Measurements from ENCODE around the gene THADA. TPM values are rescaled to one million over a fixed set of nuclear protein-coding genes. Genes with fewer than 3 reads are reported as not detected.
A peak's percentile ranks its signal among the peaks of the same experiment; 100 is the strongest.

THADA gene
- total RNA-seq, 1 donor from 2014 or later = 50.6 TPM

DNA sequence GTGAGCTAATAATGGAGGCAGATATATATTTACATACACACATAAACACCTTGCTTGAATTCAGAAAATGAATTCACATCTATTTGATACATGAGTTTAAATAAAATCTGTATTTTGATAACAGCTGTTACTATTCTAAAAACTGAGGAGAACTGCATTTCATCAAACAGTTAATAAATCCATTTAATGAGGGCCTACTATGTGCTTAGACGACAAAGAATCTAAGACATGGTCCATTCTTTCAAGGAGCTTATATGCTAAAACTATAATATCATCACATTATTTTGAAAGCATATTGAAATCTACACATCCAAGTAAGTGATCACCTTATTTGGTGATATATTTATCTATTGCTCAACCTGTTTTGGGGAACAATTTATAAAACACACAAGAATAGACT lies 278.6 kb downstream of the THADA start:
- Histone ChIP-seq H3K36me3 (ENCODE audit: control insufficient read depth in 3 of 3, insufficient read depth in 3 of 3, low read length in 3 of 3) (peaks cover 0 to 3% (median 0%) of the 10 kb centered on the region in 3 donors), H3K9ac (ENCODE audit: low read depth in 1 of 3, low read length in 3 of 3) (no peak overlapping the region), H3K27me3 (ENCODE audit: control insufficient read depth in 3 of 3, insufficient read depth in 3 of 3, low read length in 3 of 3) (no peaks in the 10 kb centered on the region), H3K9me3 (ENCODE audit: control insufficient read depth in 3 of 3, low read length in 3 of 3) (no peaks in the 10 kb centered on the region), H3K27ac (ENCODE audit: low read depth, low read length) (no peak overlapping the region), H3K4me3 (ENCODE audit: low read length in 3 of 3) (no peak overlapping the region), H3K4me1 (ENCODE audit: control insufficient read depth in 3 of 3, insufficient read depth in 3 of 3, low read length in 3 of 3) (peaks cover 9 to 16% (median 14%) of the 10 kb centered on the region in 3 donors)

DNA sequence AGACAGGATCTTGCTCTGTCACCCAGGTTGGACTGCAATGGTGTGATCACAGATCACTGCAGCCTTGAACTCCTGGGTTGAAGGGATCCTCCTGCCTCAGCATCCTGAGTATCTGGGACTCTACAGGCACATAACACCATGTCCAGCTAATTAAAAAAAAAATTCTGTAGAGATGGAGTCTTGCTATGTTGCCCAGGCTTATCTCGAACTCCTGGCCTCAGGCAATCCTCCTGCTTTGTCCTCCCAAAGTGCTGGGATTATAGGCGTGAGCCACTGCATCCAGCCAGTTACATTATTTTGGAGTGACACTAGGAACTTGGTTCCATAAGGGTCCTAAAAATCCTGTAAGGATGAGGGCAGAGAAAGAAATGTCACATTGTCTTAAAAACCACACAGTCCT lies 280.4 kb downstream of the THADA start:
- H3K9ac ChIP-seq (ENCODE audit: low read depth in 1 of 3, low read length in 3 of 3) = no peak overlapping the region
- no peak overlapping the region for H3K27ac ChIP-seq (ENCODE audit: low read depth, low read length)
- H3K9me3 ChIP-seq (ENCODE audit: control insufficient read depth in 3 of 3, low read length in 3 of 3) = no peaks in the 10 kb centered on the region
- no peaks in the 10 kb centered on the region for H3K27me3 ChIP-seq (ENCODE audit: control insufficient read depth in 3 of 3, insufficient read depth in 3 of 3, low read length in 3 of 3)
- no peak overlapping the region for H3K4me3 ChIP-seq (ENCODE audit: low read length in 3 of 3)
- peaks cover 0 to 3% (median 0%) of the 10 kb centered on the region in 3 donors for H3K36me3 ChIP-seq (ENCODE audit: control insufficient read depth in 3 of 3, insufficient read depth in 3 of 3, low read length in 3 of 3)
- H3K4me1 ChIP-seq (ENCODE audit: control insufficient read depth in 3 of 3, insufficient read depth in 3 of 3, low read length in 3 of 3) = peaks cover 9 to 18% (median 14%) of the 10 kb centered on the region in 3 donors

DNA sequence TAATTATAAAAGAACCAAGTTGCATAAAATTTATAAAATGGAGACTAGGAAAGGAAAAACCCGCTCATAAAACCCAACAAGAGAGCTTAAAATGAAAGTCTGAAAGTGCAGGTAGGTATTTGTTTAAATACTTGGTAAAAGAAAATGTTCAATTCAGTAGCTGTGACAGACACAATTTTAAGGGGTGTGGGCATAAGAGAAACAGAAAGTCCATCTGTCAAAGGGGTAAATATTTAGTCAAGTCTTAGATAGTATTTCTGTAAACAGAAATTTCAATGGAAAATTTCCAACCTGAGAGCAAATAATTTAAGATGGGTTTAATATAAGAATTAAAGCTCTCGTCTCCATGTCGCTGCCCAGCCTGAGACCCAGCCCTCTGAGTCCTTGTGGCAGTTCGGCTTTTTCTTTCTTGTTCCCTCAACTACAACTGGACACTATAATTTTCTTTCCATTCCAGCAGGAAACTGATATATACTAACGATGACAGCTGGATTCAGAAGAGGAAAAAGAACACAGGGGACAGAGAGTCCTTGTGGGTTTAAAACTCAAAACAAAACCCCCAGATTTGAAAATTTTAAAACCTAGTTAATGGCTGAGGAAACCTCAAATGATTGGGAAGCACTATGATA lies 281.4 kb downstream of the THADA start:
- no peak overlapping the region for H3K27ac ChIP-seq (ENCODE audit: low read depth, low read length)
- H3K36me3 ChIP-seq (ENCODE audit: control insufficient read depth in 3 of 3, insufficient read depth in 3 of 3, low read length in 3 of 3) = peaks cover 0 to 3% (median 0%) of the 10 kb centered on the region in 3 donors
- H3K9ac ChIP-seq (ENCODE audit: low read depth in 1 of 3, low read length in 3 of 3) = peak overlapping the region in 1 of 3 donors; percentile 5
- H3K27me3 ChIP-seq (ENCODE audit: control insufficient read depth in 3 of 3, insufficient read depth in 3 of 3, low read length in 3 of 3) = no peaks in the 10 kb centered on the region
- peaks cover 9 to 18% (median 14%) of the 10 kb centered on the region in 3 donors for H3K4me1 ChIP-seq (ENCODE audit: control insufficient read depth in 3 of 3, insufficient read depth in 3 of 3, low read length in 3 of 3)
- no peaks in the 10 kb centered on the region for H3K9me3 ChIP-seq (ENCODE audit: control insufficient read depth in 3 of 3, low read length in 3 of 3)
- no peak overlapping the region for H3K4me3 ChIP-seq (ENCODE audit: low read length in 3 of 3)

DNA sequence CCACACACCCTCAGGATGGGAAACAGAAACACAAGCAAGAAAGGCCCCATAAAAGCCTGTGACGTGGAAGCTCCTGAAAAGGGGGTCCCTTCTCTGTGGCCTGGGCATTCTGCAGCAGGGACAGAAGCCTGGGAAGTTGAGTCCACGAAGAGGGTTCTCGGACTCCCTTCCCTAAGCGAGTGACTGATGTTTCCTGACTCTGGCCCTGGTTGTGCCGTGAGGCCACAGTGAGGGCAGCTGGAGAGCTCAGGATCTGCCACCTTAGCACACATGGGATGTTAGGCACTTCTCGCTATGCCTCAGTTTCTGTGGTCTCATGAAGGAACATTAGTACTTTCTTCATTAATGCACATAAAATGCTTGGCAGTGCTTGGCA lies 282.2 kb downstream of the THADA start:
- Histone ChIP-seq H3K9ac (ENCODE audit: low read depth in 1 of 3, low read length in 3 of 3) (no peak overlapping the region), H3K9me3 (ENCODE audit: control insufficient read depth in 3 of 3, low read length in 3 of 3) (no peaks in the 10 kb centered on the region)

DNA sequence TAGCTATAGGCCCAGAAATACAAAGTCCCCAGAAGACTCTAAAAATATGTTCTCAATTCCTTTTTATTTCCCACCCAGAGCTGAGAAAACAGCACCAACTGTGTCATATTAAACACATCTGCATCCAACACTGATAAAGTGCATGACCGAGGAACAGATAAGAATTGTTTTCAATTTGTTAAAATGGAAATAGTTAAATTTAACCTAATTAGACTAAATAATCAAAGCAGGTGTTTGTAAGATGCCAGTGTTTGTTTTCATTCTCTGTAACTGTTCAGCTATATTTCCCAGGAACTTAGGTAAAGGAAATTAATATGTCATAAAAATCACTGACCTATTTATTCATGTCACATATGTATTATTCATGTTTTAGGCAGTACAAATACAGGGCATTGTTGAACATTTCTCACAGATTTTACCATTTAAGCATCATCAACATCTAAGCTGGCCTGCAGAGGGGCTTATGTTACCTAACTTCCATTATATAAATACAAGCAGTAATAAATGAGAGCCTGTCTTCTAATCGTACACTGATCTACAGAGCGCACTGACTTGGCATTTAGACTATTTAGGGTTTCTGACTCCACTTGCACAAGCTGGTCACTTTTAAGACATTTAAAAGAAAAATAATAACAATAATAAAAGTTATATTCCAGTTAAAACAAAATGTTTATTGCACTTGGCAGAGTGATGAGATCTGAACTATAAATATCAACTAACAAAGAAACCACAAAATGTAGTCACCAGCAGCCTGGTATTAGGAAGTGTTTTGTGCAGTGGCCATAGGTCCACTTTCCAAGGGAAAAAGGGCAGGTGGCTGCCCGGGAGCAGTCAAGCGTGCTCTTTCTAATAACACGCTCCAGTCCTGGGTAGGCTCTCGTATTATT lies 282.8 kb downstream of the THADA start:
- Histone ChIP-seq H3K36me3 (ENCODE audit: control insufficient read depth in 3 of 3, insufficient read depth in 3 of 3, low read length in 3 of 3) (no peaks in the 10 kb centered on the region), H3K27me3 (ENCODE audit: control insufficient read depth in 3 of 3, insufficient read depth in 3 of 3, low read length in 3 of 3) (no peaks in the 10 kb centered on the region), H3K4me1 (ENCODE audit: control insufficient read depth in 3 of 3, insufficient read depth in 3 of 3, low read length in 3 of 3) (peaks cover 9 to 18% (median 14%) of the 10 kb centered on the region in 3 donors), H3K9me3 (ENCODE audit: control insufficient read depth in 3 of 3, low read length in 3 of 3) (no peaks in the 10 kb centered on the region), H3K27ac (ENCODE audit: low read depth, low read length) (peak overlapping the region; percentile 48), H3K9ac (ENCODE audit: low read depth in 1 of 3, low read length in 3 of 3) (no peak overlapping the region), H3K4me3 (ENCODE audit: low read length in 3 of 3) (peak overlapping the region in 1 of 3 donors; percentile 25)

More for the DNA sequence above, 282.2 kb downstream of the THADA start:
- H3K27me3 ChIP-seq (ENCODE audit: control insufficient read depth in 3 of 3, insufficient read depth in 3 of 3, low read length in 3 of 3) = no peaks in the 10 kb centered on the region
- peak overlapping the region; percentile 48 for H3K27ac ChIP-seq (ENCODE audit: low read depth, low read length)
- peaks cover 9 to 18% (median 14%) of the 10 kb centered on the region in 3 donors for H3K4me1 ChIP-seq (ENCODE audit: control insufficient read depth in 3 of 3, insufficient read depth in 3 of 3, low read length in 3 of 3)
- H3K4me3 ChIP-seq (ENCODE audit: low read length in 3 of 3) = peak overlapping the region in 1 of 3 donors; percentile 25
- no peaks in the 10 kb centered on the region for H3K36me3 ChIP-seq (ENCODE audit: control insufficient read depth in 3 of 3, insufficient read depth in 3 of 3, low read length in 3 of 3)

DNA sequence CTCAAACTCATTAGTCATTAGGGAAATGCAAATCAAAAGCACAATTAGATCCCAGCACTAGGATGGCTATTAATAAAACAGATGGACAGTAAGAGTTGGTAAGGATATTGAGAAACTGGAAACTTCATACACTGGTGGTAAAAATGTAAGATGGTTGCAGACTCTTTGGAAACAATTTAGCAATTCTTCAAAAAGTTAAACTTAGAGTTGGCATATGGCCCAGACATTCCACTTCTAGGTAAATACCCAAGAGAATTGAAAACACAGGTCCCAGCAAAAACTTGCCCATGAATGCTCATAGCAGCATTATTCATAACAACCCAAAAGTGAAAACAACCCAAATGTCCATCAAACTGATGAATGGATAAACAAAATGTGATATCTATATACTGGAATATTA lies 284.6 kb downstream of the THADA start:
- Histone ChIP-seq H3K4me1 (ENCODE audit: control insufficient read depth in 3 of 3, insufficient read depth in 3 of 3, low read length in 3 of 3) (peaks cover 13 to 26% (median 15%) of the 10 kb centered on the region in 3 donors), H3K9ac (ENCODE audit: low read depth in 1 of 3, low read length in 3 of 3) (no peak overlapping the region), H3K27ac (ENCODE audit: low read depth, low read length) (peak overlapping the region; percentile 48), H3K9me3 (ENCODE audit: control insufficient read depth in 3 of 3, low read length in 3 of 3) (no peaks in the 10 kb centered on the region), H3K4me3 (ENCODE audit: low read length in 3 of 3) (no peak overlapping the region), H3K27me3 (ENCODE audit: control insufficient read depth in 3 of 3, insufficient read depth in 3 of 3, low read length in 3 of 3) (no peaks in the 10 kb centered on the region), H3K36me3 (ENCODE audit: control insufficient read depth in 3 of 3, insufficient read depth in 3 of 3, low read length in 3 of 3) (no peaks in the 10 kb centered on the region)

DNA sequence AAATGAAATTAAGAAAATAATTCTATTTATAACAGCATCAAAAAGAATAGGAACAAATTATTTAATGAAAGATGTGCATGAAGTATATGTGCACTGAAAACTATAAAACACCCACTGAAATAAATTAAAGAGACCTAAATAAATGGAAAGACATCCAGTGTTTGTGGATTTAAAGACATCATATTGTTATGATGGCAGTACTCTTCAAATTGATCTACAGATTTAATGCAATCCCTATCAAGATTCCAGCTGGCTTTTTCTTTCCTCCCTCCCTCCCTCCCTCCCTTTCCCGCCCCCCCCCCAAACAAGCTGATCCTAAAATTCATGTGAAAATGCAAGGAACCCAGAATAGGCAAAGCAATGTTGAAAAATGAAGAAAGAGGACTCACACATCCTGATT lies 285.9 kb downstream of the THADA start:
- no peak overlapping the region for H3K9ac ChIP-seq (ENCODE audit: low read depth in 1 of 3, low read length in 3 of 3)
- no peaks in the 10 kb centered on the region for H3K9me3 ChIP-seq (ENCODE audit: control insufficient read depth in 3 of 3, low read length in 3 of 3)
- H3K27me3 ChIP-seq (ENCODE audit: control insufficient read depth in 3 of 3, insufficient read depth in 3 of 3, low read length in 3 of 3) = no peaks in the 10 kb centered on the region
- H3K4me3 ChIP-seq (ENCODE audit: low read length in 3 of 3) = no peak overlapping the region
- H3K36me3 ChIP-seq (ENCODE audit: control insufficient read depth in 3 of 3, insufficient read depth in 3 of 3, low read length in 3 of 3) = no peaks in the 10 kb centered on the region
- H3K4me1 ChIP-seq (ENCODE audit: control insufficient read depth in 3 of 3, insufficient read depth in 3 of 3, low read length in 3 of 3) = peaks cover 19 to 32% (median 19%) of the 10 kb centered on the region in 3 donors
- no peak overlapping the region for H3K27ac ChIP-seq (ENCODE audit: low read depth, low read length)

DNA sequence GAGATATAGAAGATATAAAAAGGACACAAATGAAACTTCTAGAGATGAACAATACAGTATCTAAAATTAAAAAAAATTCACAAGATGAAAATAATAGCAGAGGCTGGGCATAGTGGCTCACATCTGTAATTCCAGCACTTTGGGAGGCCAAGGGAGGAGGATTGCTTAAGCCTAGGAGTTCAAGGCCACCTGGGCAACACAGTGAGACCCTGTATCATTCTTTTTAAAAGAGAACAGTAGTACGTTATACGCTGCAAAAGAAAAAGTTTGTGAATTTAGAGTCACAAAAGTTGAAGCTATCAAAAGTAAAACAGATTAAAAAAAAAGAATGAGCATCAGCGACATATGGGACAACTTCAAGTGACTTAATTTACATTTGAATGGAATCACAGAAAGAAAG lies 287.9 kb downstream of the THADA start:
- peaks cover 10 to 20% (median 18%) of the 10 kb centered on the region in 3 donors for H3K4me1 ChIP-seq (ENCODE audit: control insufficient read depth in 3 of 3, insufficient read depth in 3 of 3, low read length in 3 of 3)

DNA sequence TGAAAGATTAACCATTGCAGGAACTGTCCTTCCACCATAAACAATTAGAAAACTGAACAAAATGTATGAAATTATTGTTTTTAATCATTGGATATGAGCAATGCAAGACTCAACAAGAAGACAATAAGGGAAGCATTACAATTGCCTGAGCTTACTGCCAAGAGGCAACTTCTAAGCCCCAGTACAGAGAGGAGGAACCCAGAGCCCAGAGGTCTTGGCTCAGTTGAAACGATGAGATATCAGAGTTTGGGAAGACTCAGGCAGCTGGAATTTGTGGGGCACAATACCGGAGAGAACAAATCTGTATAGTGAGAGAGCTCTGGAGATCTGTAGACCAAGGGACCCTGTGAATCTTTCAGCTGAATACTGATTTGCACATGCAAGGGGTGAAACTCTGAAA lies 288.8 kb downstream of the THADA start:
- no peaks in the 10 kb centered on the region for H3K36me3 ChIP-seq (ENCODE audit: control insufficient read depth in 3 of 3, insufficient read depth in 3 of 3, low read length in 3 of 3)
- no peak overlapping the region for H3K4me3 ChIP-seq (ENCODE audit: low read length in 3 of 3)
- H3K9ac ChIP-seq (ENCODE audit: low read depth in 1 of 3, low read length in 3 of 3) = no peak overlapping the region
- no peaks in the 10 kb centered on the region for H3K27me3 ChIP-seq (ENCODE audit: control insufficient read depth in 3 of 3, insufficient read depth in 3 of 3, low read length in 3 of 3)
- no peak overlapping the region for H3K27ac ChIP-seq (ENCODE audit: low read depth, low read length)
- peaks cover 13 to 17% (median 15%) of the 10 kb centered on the region in 3 donors for H3K4me1 ChIP-seq (ENCODE audit: control insufficient read depth in 3 of 3, insufficient read depth in 3 of 3, low read length in 3 of 3)
- H3K9me3 ChIP-seq (ENCODE audit: control insufficient read depth in 3 of 3, low read length in 3 of 3) = no peaks in the 10 kb centered on the region

More for the DNA sequence above, 287.9 kb downstream of the THADA start:
- H3K4me3 ChIP-seq (ENCODE audit: low read length in 3 of 3) = no peak overlapping the region
- H3K9me3 ChIP-seq (ENCODE audit: control insufficient read depth in 3 of 3, low read length in 3 of 3) = no peaks in the 10 kb centered on the region
- no peak overlapping the region for H3K27ac ChIP-seq (ENCODE audit: low read depth, low read length)
- H3K9ac ChIP-seq (ENCODE audit: low read depth in 1 of 3, low read length in 3 of 3) = no peak overlapping the region
- no peaks in the 10 kb centered on the region for H3K36me3 ChIP-seq (ENCODE audit: control insufficient read depth in 3 of 3, insufficient read depth in 3 of 3, low read length in 3 of 3)
- H3K27me3 ChIP-seq (ENCODE audit: control insufficient read depth in 3 of 3, insufficient read depth in 3 of 3, low read length in 3 of 3) = no peaks in the 10 kb centered on the region

DNA sequence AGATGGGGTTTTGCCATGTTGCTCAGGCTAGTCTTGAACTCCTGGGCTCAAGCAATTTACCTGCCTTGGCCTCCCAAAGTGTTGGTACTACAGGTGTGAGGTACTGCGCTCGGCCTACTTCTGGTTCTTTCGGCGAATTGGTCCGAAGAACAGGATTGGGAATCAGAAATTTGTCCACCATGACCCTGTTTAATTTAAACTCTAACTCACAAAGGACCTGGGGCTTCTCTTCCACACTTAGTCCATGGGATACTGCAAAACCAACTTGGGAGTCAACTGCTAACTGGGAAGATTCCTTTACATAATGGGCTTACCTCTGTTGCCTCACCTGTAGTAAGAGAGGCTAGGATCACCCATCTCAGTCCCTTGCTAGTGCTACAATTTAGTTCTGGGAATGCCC lies 289.6 kb downstream of the THADA start:
- H3K9ac ChIP-seq (ENCODE audit: low read depth in 1 of 3, low read length in 3 of 3) = no peak overlapping the region
- peaks cover 14 to 22% (median 19%) of the 10 kb centered on the region in 3 donors for H3K4me1 ChIP-seq (ENCODE audit: control insufficient read depth in 3 of 3, insufficient read depth in 3 of 3, low read length in 3 of 3)
- H3K9me3 ChIP-seq (ENCODE audit: control insufficient read depth in 3 of 3, low read length in 3 of 3) = no peaks in the 10 kb centered on the region

More for the DNA sequence above, 289.6 kb downstream of the THADA start:
- Histone ChIP-seq H3K36me3 (ENCODE audit: control insufficient read depth in 3 of 3, insufficient read depth in 3 of 3, low read length in 3 of 3) (no peaks in the 10 kb centered on the region), H3K4me3 (ENCODE audit: low read length in 3 of 3) (no peak overlapping the region), H3K27me3 (ENCODE audit: control insufficient read depth in 3 of 3, insufficient read depth in 3 of 3, low read length in 3 of 3) (no peaks in the 10 kb centered on the region), H3K27ac (ENCODE audit: low read depth, low read length) (no peak overlapping the region)

Measured in skeletal muscle tissue (tissue), 4 donors.